KBM-7 (cell line): ENCODE measurements around the gene GRIK4.
"Not testable (repeated sequence)": the region's sequence is repeated elsewhere in the genome, so short reads cannot be mapped to it uniquely, and the experiment has no call there.

Experiments
- DNase-seq: peaks from one replicate; pipeline ENCODE4 v3.0.0-alpha.2; 2015
- in situ Hi-C: fragments of 300-500 bp; cut with MboI; formaldehyde crosslinking; loops from 2 replicates; pipeline ENCODE4 v1.14.3; 2020; ENCODE audit warnings: low sequenced_read_pairs, low pct_unique_long_range_greater_than_20kb, mixed read lengths

GRIK4 gene

DNA sequence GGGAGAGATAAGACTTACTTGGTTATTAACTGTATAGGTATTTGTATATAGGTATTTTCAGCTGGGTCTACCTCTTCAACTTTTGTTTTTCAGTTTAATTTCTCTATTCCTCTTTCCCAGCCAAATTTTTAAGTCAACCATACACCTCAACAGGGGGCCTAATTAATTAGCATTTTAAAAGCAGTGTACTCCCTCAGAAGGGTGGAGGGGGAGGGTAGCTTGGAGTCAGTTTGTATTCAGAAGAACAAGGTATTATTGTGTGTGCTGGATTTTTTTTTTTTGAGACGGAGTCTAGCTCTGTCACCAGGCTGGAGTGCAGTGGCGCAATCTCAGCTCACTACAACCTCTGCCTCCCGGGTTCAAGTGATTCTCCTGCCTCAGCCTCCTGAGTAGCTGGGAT lies 8.0 kb upstream of the GRIK4 start:
- DNase-seq, in situ Hi-C loops: not testable (repeated sequence)

DNA sequence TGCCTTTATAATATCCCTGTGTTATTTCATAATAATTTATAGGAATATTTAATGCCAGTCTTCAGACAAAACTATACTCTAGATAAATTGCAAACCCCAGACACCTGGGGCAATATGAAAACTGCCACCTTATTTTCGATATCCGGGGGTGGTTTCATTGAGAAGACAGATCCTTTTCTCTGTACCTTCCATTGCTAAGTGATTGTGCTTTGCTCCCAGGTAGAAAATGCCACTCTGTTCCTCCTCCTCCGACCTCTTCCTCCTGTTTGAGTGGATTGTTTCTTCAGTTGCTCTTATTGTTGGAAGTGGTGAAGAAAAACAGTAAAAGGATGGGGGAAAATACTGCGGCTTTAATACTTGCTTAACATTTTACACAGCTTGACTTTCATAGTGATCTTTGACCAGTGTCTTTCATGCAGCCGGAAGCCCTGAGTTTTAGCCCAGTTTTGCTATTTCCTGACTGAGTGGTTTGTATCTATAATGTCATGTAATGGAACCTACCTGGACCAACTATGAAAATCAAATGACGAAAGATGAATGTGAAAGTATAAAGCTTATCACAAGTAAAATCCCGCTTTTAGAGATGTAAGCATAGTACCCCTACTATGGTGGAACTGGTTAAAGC lies 5.6 kb upstream of the GRIK4 start:
- in situ Hi-C loops, result no loop called here
- DNase-seq, result no peak

GRCh38 chr11:120509346-120510053 lies 2.0 kb upstream of the GRIK4 start:
- DNase-seq, result no peak
- in situ Hi-C loops, result no loop called here

- DNase-seq, result no peak
- in situ Hi-C loops, result no loop called here
These were observed 987 bp upstream of the GRIK4 start for GRCh38 chr11:120510406-120511115.

DNA sequence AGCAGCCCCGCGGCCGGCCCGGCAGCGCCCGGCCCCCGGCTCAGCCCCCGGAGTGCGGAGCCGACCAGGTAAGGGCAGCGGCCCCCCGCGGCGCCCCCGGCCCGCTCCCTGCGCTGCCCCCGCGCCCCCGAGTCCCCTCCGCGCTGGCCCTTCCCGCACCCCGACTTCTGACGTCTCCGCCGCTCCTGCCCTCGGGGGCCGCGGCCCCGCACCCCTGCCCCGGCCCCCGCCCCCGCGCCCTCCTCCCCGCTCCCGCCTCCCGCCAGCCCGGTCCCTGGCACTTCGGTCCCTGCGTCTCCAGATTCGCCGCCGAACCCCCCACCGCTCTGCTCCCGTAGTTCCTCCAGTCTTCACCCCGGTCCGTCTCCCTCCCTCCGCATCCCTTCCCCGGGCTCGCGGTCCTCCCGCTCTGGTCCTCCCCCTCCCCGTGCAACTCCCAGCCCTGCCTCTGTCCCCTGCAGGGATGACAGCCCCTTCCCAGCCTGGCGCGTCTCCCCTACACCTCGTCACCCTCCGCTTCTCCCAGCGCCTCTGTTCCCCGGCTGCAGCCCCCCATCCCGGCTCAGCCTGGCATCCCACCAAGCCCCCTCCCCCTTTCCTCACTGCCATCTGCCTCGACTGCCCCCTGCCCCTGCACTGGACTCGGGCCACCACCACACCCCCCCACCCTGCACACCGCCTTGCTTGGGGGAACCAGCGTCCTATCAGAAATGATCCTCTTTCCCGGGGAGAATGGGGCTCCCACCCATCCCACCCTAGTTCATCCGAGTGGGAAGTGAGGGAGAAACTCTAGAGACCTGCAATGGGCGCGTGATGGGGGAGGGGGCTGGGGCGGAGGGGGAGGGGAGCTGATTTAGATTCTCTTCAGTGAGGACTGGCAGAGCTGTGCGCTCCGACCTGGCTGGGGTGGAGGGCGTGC lies 531 bp downstream of the GRIK4 start:
- no peak for DNase-seq
- in situ Hi-C loops, result no loop called here

DNA sequence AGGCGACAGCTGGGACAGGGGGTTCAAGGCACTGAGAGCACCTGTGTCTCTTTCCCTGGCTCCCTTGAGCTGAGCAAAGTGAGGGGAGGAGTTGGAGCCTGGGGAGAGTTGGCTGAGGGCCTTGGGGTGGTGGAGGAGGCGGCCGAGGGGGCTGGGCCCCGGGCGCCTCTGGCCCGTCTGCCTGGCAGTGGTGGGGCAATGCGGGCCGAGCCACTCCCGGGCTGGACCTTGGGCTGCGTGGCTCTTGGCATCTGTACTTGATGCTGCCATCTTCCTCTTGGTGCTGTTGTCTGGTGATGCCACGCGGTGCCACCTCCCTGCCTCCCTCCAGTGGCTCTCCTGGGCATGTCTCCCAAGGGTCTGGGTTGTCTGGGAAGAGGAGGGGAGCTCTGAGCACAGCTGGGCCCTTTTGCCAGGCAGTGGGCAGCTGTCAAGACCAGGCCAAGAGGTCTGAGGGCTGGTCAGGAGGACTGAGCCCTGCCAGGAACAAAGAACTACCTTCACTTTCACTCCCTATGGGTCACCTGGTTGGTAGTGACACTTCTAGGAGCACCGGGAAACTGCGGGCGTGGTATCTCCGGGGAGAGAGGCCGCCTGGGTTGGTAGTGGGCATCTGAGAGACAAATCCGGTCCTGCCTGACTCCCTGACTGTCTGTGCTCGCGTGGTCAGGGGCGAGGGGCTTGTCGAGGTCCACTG lies 1.3 kb downstream of the GRIK4 start:
- in situ Hi-C loops, result no loop called here
- DNase-seq, result no peak

DNA sequence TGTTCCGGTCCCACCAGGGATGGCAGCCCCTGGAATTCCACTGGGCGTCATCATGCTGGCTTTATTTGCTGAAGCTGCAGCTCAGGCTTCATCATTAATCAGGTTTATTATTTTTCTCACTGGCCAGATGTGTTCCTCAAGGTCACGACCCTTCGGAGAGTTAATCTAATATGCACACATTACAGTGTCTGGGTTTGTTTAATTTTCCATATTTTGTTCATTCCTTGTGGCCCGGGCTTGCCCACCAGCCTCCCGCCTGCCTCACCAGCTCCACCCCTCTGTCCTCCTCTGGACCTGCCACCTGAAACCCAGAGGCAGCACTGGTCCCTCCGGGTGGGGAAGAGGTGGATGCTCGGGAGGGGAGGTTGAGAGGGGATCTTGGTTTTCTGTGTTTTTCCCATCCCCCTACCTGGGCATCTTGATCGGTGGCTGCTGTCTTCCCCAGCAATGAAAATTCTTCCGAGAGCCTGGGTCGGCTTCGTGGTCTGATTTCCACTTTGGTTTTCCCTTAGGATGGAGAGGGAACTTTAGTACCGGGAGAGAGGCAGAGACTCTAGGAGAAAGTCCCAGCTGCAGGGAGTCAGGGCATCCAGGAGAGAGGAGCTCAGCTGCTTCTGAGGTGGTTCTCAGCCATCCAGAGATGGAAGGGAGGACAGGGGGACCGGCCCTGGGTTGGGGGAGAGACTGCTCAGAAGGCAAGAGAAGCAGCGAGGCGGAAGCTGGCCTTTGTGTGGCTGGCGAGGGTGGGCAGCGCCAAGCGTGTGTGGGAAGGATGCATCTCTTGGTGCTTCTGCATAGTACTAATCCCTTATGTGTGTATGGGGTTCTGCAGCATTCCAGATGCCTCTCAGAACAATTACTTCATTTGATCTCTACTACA lies 2.1 kb downstream of the GRIK4 start:
- in situ Hi-C loops, result no loop called here
- no peak for DNase-seq

GRCh38 chr11:120514541-120515121 lies 3.1 kb downstream of the GRIK4 start:
- no peak for DNase-seq
- in situ Hi-C loops, result no loop called here

GRCh38 chr11:120515186-120515723 lies 3.7 kb downstream of the GRIK4 start:
- in situ Hi-C loops, result no loop called here
- no peak for DNase-seq

GRCh38 chr11:120516461-120517389 lies 5.2 kb downstream of the GRIK4 start:
- in situ Hi-C loops, result no loop called here

DNA sequence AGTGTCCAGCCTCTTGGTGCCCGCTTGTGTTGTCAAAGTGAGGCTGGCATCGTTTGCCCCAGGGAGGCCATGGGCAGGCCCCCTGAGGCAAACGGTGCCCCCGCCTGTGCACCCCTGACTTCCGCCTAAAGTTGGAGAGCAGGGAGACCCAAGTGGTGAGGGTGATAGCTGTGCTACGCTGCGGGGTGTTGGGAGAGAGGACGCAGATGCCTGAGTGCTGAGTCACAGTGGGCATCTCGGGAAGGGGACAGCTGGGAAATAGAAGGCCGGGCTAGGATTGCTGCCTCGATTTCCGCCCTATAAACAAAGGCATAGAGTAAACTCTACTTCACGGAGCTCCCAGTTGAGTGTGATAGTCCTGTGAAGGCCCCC lies 5.8 kb downstream of the GRIK4 start:
- in situ Hi-C loops, result no loop called here

More at GRCh38 chr11:120516461-120517389, 5.2 kb downstream of the GRIK4 start:
- no peak for DNase-seq

GRCh38 chr11:120517801-120518291 lies 6.3 kb downstream of the GRIK4 start:
- DNase-seq, result no peak
- in situ Hi-C loops, result no loop called here

More for the DNA sequence above, 5.8 kb downstream of the GRIK4 start:
- no peak for DNase-seq

GRCh38 chr11:120518356-120518755 lies 6.8 kb downstream of the GRIK4 start:
- no peak for DNase-seq
- in situ Hi-C loops, result no loop called here

GRCh38 chr11:120519474-120519873 lies 7.9 kb downstream of the GRIK4 start:
- in situ Hi-C loops, result no loop called here
- DNase-seq, result no peak

GRCh38 chr11:120520091-120520822 lies 8.7 kb downstream of the GRIK4 start:
- in situ Hi-C loops, result no loop called here
- no peak for DNase-seq

- in situ Hi-C loops, result no loop called here
- no peak for DNase-seq
These were observed 9.6 kb downstream of the GRIK4 start for GRCh38 chr11:120521176-120521575.
